HepG2 (cell line): ENCODE data around the gene MCF2L. TPM values are rescaled to one million over a fixed set of nuclear protein-coding genes. Genes with fewer than 3 reads are reported as not detected.
A peak's percentile ranks its signal among the peaks of the same experiment; 100 is the strongest.

Experiments
- MYNN ChIP-seq: sonication (generic); formaldehyde crosslinking; IDR thresholded peaks from 2 replicates; pipeline ENCODE4 v1.4.0; 2020; ENCODE audit warnings: mild to moderate bottlenecking, low read depth, missing genetic modification reagents
- PHB2 ChIP-seq: fragments of 450-650 bp; IDR thresholded peaks from 2 replicates; pipeline ENCODE4 v1.6.1; 2018; ENCODE audit not compliant: partially characterized antibody
- SMYD3 ChIP-seq: sonication (generic); formaldehyde crosslinking; IDR thresholded peaks from 2 replicates; pipeline ENCODE4 v1.8.1; 2023; ENCODE audit warnings: mild to moderate bottlenecking, missing genetic modification reagents
- SPEN ChIP-seq: sonication (generic); formaldehyde crosslinking; IDR thresholded peaks from 2 replicates; pipeline ENCODE4 v1.5.1; 2020; ENCODE audit warnings: low read depth, mild to moderate bottlenecking, missing genetic modification reagents
- SRSF9 ChIP-seq: fragments of 200-400 bp; formaldehyde crosslinking; IDR thresholded peaks from 2 replicates; pipeline ENCODE4 v1.6.1; 2018; ENCODE audit warnings: borderline replicate concordance, mild to moderate bottlenecking, low read depth, low read length; ENCODE audit not compliant: insufficient read depth, poor library complexity, severe bottlenecking
- SUZ12 ChIP-seq: fragments of 150-350 bp; IDR thresholded peaks from 2 replicates; pipeline ENCODE4 v1.6.1; 2014; ENCODE audit warnings: low read depth, low read length
- ZNF367 ChIP-seq: sonication (generic); formaldehyde crosslinking; IDR thresholded peaks from 2 replicates; pipeline ENCODE4 v1.4.0; 2020; ENCODE audit warnings: missing genetic modification reagents, borderline replicate concordance
- ZNF569 ChIP-seq: sonication (generic); formaldehyde crosslinking; IDR thresholded peaks from 2 replicates; pipeline ENCODE4 v1.5.0; 2020; ENCODE audit warnings: mild to moderate bottlenecking, missing genetic modification reagents, moderate library complexity, borderline replicate concordance
- ZNF572 ChIP-seq: sonication (generic); formaldehyde crosslinking; IDR thresholded peaks from 2 replicates; pipeline ENCODE4 v1.5.1; 2020; ENCODE audit warnings: mild to moderate bottlenecking, missing genetic modification reagents
- ZNF782 ChIP-seq: sonication (generic); formaldehyde crosslinking; IDR thresholded peaks from 2 replicates; pipeline ENCODE4 v1.4.0; 2020; ENCODE audit warnings: missing genetic modification reagents, mild to moderate bottlenecking, borderline replicate concordance
- ZZZ3 ChIP-seq: sonication (generic); formaldehyde crosslinking; IDR thresholded peaks from 2 replicates; pipeline ENCODE4 v1.4.0; 2020; ENCODE audit warnings: missing genetic modification reagents, mild to moderate bottlenecking, borderline replicate concordance
- polyA plus RNA-seq, 8 experiments: library from polyadenylated mRNA; depleted of rRNA in 3 of 8; stranded (reverse) in 7 of 8; unstranded in 1 of 8; fragments of >200 nt; fragmentation: Illumina TruSeq in 4 of 8; extraction: Trizol in 4 of 8; gene quantifications; 2 replicates each; pipeline versions ENCODE4 v1.2.1 to v1.2.3, GENCODE V29; 2011 to 2016; ENCODE audit warnings: low read depth in 4 of 8, missing spikeins in 1 of 8, mixed read lengths in 1 of 8; ENCODE audit not compliant: insufficient read depth in 1 of 8
- total RNA-seq, 5 experiments: library from RNA; depleted of rRNA; stranded (reverse); fragments of >200 nt; fragmentation: Illumina TruSeq; extraction: Trizol; gene quantifications; 2 replicates each; pipeline ENCODE4 v1.2.3, GENCODE V29; 2016; ENCODE audit warnings: low read depth in 1 of 5
- TF ChIP-seq, protein P1 (sequence below): IDR thresholded peaks from 2 replicates; pipeline ENCODE4 v1.6.1; 2012; ENCODE audit warnings: low read depth, low read length, improper control_type of control experiment
- TF ChIP-seq, protein P2 (sequence below): sonication (generic); formaldehyde crosslinking; IDR thresholded peaks from 2 replicates; pipeline ENCODE4 v1.4.0; 2020; ENCODE audit warnings: mild to moderate bottlenecking, missing genetic modification reagents
- TF ChIP-seq, protein P3 (sequence below): IDR thresholded peaks from 2 replicates; pipeline ENCODE4 v1.6.1; 2016
- TF ChIP-seq, protein P4 (sequence below), 2 experiments: sonication (generic) in 1 of 2; formaldehyde crosslinking in 1 of 2; IDR thresholded peaks; 2 replicates each; pipeline versions ENCODE4 v1.6.1 to v1.9.0; 2014 to 2022; ENCODE audit warnings: antibody characterized with exemption in 1 of 2, borderline replicate concordance in 1 of 2, inconsistent platforms in 1 of 2, low read depth in 1 of 2, missing genetic modification reagents in 1 of 2

The MCF2L gene
- total and polyA plus RNA-seq, 2 of the 13 experiments (the other 11 are each of a cell fraction or from before 2014, with no cell fraction given): 19.4 to 28.4 TPM

DNA sequence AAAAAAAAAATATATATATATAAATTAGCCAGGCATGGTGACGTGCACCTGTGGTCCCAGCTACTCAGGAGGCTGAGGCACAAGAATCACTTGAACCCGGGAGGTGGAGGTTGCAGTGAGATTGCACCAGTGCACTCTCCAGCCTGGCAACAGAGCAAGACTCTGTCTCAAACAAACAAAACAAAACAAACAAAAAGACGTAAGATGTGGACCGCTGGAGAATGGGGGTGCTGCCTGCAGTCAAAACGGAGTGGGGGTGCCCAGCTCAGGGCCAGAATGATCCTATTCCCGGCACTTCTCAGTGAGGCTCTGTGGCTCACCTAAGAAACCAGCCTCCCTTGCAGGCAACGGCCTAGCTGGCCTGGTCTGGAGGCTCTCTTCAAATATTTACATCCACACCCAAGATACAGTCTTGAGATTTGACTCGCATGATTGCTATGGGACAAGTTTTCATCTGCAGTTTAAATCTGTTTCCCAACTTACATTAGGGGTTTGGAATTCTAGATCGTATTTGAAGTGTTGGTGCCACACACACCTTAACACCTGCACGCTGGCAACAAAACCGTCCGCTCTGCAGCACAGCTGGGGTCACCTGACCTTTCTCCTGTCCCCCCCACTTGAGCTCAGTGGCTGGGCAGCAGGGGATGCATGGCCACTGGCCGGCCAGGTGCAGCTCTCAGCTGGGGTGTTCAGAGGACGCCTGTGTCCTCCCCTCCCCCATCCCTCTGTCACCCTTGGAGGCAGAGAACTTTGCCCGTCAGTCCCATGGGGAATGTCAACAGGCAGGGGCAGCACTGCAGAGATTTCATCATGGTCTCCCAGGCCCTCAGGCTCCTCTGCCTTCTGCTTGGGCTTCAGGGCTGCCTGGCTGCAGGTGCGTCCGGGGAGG lies 136.3 kb downstream of the MCF2L start, which contains the start of gene F7 (continued):
- TF ChIP-seq, protein P1, sequence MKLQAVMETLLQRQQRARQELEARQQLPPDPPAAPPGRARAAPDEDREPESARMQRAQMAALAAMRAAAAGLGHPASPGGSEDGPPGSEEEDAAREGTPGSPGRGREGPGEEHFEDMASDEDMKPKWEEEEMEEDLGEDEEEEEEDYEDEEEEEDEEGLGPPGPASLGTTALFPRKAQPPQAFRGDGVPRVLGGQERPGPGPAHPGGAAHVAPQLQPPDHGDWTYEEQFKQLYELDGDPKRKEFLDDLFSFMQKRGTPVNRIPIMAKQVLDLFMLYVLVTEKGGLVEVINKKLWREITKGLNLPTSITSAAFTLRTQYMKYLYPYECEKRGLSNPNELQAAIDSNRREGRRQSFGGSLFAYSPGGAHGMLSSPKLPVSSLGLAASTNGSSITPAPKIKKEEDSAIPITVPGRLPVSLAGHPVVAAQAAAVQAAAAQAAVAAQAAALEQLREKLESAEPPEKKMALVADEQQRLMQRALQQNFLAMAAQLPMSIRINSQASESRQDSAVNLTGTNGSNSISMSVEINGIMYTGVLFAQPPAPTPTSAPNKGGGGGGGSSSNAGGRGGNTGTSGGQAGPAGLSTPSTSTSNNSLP: no peak
- TF ChIP-seq, protein P2, sequence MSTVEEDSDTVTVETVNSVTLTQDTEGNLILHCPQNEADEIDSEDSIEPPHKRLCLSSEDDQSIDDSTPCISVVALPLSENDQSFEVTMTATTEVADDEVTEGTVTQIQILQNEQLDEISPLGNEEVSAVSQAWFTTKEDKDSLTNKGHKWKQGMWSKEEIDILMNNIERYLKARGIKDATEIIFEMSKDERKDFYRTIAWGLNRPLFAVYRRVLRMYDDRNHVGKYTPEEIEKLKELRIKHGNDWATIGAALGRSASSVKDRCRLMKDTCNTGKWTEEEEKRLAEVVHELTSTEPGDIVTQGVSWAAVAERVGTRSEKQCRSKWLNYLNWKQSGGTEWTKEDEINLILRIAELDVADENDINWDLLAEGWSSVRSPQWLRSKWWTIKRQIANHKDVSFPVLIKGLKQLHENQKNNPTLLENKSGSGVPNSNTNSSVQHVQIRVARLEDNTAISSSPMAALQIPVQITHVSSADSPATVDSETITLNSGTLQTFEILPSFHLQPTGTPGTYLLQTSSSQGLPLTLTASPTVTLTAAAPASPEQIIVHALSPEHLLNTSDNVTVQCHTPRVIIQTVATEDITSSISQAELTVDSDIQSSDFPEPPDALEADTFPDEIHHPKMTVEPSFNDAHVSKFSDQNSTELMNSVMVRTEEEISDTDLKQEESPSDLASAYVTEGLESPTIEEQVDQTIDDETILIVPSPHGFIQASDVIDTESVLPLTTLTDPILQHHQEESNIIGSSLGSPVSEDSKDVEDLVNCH (CRISPR knock-in tag): no peak
- TF ChIP-seq SMYD3 (CRISPR knock-in tag) (0 out of 2 replicates have a peak, but pooled peaks have one; percentile 18), PHB2 (no peak), ZNF782 (CRISPR knock-in tag) (peak; percentile 65; the same call in 1 of the 2 replicates), SUZ12 (no peak), ZNF569 (CRISPR knock-in tag) (peak; percentile 82; the same call in 1 of the 2 replicates), SRSF9 (no peak), SPEN (peak; percentile 92), ZZZ3 (peak; percentile 33; the same call in 1 of the 2 replicates), ZNF367 (CRISPR knock-in tag) (no peak), ZNF572 (CRISPR knock-in tag) (no peak), MYNN (CRISPR knock-in tag) (no peak)
- TF ChIP-seq, protein P3, sequence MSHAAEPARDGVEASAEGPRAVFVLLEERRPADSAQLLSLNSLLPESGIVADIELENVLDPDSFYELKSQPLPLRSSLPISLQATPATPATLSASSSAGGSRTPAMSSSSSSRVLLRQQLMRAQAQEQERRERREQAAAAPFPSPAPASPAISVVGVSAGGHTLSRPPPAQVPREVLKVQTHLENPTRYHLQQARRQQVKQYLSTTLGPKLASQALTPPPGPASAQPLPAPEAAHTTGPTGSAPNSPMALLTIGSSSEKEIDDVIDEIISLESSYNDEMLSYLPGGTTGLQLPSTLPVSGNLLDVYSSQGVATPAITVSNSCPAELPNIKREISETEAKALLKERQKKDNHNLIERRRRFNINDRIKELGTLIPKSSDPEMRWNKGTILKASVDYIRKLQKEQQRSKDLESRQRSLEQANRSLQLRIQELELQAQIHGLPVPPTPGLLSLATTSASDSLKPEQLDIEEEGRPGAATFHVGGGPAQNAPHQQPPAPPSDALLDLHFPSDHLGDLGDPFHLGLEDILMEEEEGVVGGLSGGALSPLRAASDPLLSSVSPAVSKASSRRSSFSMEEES: peak; percentile 53; the same call in 1 of the 2 replicates
- TF ChIP-seq, protein P4, sequence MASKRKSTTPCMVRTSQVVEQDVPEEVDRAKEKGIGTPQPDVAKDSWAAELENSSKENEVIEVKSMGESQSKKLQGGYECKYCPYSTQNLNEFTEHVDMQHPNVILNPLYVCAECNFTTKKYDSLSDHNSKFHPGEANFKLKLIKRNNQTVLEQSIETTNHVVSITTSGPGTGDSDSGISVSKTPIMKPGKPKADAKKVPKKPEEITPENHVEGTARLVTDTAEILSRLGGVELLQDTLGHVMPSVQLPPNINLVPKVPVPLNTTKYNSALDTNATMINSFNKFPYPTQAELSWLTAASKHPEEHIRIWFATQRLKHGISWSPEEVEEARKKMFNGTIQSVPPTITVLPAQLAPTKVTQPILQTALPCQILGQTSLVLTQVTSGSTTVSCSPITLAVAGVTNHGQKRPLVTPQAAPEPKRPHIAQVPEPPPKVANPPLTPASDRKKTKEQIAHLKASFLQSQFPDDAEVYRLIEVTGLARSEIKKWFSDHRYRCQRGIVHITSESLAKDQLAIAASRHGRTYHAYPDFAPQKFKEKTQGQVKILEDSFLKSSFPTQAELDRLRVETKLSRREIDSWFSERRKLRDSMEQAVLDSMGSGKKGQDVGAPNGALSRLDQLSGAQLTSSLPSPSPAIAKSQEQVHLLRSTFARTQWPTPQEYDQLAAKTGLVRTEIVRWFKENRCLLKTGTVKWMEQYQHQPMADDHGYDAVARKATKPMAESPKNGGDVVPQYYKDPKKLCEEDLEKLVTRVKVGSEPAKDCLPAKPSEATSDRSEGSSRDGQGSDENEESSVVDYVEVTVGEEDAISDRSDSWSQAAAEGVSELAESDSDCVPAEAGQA (IDR thresholded peaks at IDR 0.05; ENCODE audit: low read depth): no peak
- TF ChIP-seq, protein P4 (CRISPR knock-in tag; IDR thresholded peaks at IDR 0.05; ENCODE audit: borderline replicate concordance): no peak
